ENCODE results near the gene MACROD2. TPM values are rescaled to one million over a fixed set of nuclear protein-coding genes. Genes with fewer than 3 reads are reported as not detected.

The MACROD2 gene
- total and polyA plus RNA-seq, 2 of the 4 experiments (the other 2 are of a cell fraction): not detected

DNA sequence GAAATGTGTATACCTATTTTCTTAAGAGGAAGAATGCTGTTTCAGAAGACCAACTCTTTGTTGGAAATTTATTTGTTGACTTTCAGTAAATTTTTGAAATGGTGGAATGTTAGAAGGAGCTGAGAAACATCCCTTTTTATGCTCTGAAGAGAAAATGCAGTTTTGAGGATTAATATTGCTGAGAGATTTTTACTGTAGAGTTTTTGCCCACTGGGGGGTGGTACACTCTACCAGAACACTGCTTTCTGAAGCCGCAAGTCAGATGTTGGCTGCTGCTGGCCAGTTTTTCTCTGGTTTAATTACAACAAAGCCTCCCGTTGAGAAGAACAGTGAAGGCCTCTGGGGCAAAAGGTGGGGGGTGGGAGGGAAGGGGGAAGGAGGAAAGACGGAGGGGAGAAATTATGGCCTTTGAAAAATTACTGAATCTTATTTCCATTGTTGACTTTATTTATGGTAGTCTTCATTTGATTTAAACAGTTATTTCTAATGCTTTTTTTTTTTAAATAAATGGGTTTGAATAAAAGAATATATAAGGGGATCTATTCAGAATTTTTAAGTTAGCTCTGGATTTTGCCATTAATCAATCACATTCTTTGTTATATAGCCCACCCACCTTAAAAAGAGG, 339.1 kb downstream of the MACROD2 start:
- Histone ChIP-seq H3K4me3 (ENCODE audit: insufficient read depth, low read depth, low read length) (no peak overlapping the region), H3K18ac (ENCODE audit: low read depth, low read length) (no peak overlapping the region), H4K91ac (ENCODE audit: insufficient read depth, low read depth, low read length) (no peak overlapping the region), H3K4ac (ENCODE audit: low read depth, low read length) (no peak overlapping the region), H4K20me1 (ENCODE audit: insufficient read depth, low read length) (no peaks in the 10 kb centered on the region), H3K36me3 (ENCODE audit: control insufficient read depth, insufficient read depth, low read length) (no peaks in the 10 kb centered on the region), H3K23ac (ENCODE audit: low read depth, low read length) (no peak overlapping the region), H2AK5ac (ENCODE audit: low read depth, low read length) (no peak overlapping the region), H3K27ac (ENCODE audit: insufficient read depth, low read length) (no peak overlapping the region), H4K5ac (ENCODE audit: low read depth, low read length) (no peak overlapping the region), H3K9me3 (ENCODE audit: control insufficient read depth, insufficient read depth, low read length) (no peaks in the 10 kb centered on the region), H2BK15ac (ENCODE audit: low read depth, low read length) (no peak overlapping the region), H3K79me1 (ENCODE audit: low read depth in 1 of 2, low read length in 2 of 2) (no peaks in the 10 kb centered on the region), H3K9ac (ENCODE audit: low read depth, low read length) (no peak overlapping the region), H4K8ac (ENCODE audit: low read depth in 2 of 2, low read length in 2 of 2) (no peak overlapping the region), H3K4me1 (ENCODE audit: control insufficient read depth, insufficient read depth, low read length) (no peaks in the 10 kb centered on the region; the same call in 1 of the 2 replicates), H3K27me3 (ENCODE audit: control insufficient read depth, insufficient read depth, low read length) (no peaks in the 10 kb centered on the region), H2BK5ac (ENCODE audit: low read depth, low read length, poor library complexity, severe bottlenecking) (no peak overlapping the region), H2AFZ (replicated peaks; ENCODE audit: low read length, poor library complexity) (no peak overlapping the region), H3K4me2 (ENCODE audit: low read depth, low read length) (no peak overlapping the region), H3K14ac (replicated peaks; ENCODE audit: low read depth, low read length) (no peak overlapping the region), H2BK20ac (ENCODE audit: low read depth, low read length) (no peak overlapping the region), H3K56ac (ENCODE audit: extremely low read depth, insufficient read depth, low read length) (no peak overlapping the region), H3K9me1 (ENCODE audit: insufficient read depth, low read length) (no peaks in the 10 kb centered on the region), H2AK9ac (replicated peaks; ENCODE audit: low read depth, low read length, poor library complexity) (no peak overlapping the region), H2BK120ac (ENCODE audit: low read depth, low read length) (no peak overlapping the region)
- BruUV-seq (replicated peaks): no TSS peak
- ChIA-PET CTCF (no interaction called here), POLR2A (ENCODE audit: unreplicated experiment) (no interaction called here)
- in situ Hi-C loops (cut with MboI; ENCODE audit: low sequenced_read_pairs): no loop called here
- peak; percentile 27 for ATAC-seq (ENCODE audit: low read depth)
- peak; percentile 29; the same call in 1 of the 2 replicates for TF ChIP-seq SMC3 (IDR thresholded peaks at IDR 0.05; ENCODE audit: low read depth, low read length)
- no peak for TF ChIP-seq ELK1 (IDR thresholded peaks at IDR 0.05; ENCODE audit: borderline replicate concordance, low read depth, low read length)
- TF ChIP-seq MAFK (IDR thresholded peaks at IDR 0.05; ENCODE audit: low read depth, low read length): no peak
- no peak for TF ChIP-seq CHD1 (IDR thresholded peaks at IDR 0.05; ENCODE audit: low read depth, low read length)
- TF ChIP-seq RAD21 (IDR thresholded peaks at IDR 0.05; ENCODE audit: low read length): peak; percentile 55
- TF ChIP-seq NFE2L2 (IDR thresholded peaks at IDR 0.05; ENCODE audit: low read depth, low read length): no peak
- peak; percentile 44 for TF ChIP-seq CTCF (conservative IDR thresholded peaks at IDR 0.05; ENCODE audit: low read depth, low read length)
- DNase-seq: peak; percentile 45
- WGBS, 2 experiments (ENCODE audit: extremely low coverage in 2 of 2, insufficient read length in 1 of 2): no CpG with 5 or more reads among the region's 3 CpGs
- intact Hi-C loops (cut with micrococcal nuclease): loop anchor here (10.0 kb wide), 1 partner anchor 1320 kb away; no protein-coding TSS in a partner anchor
- dilution Hi-C loops (cut with HindIII; ENCODE audit: low sequenced_read_pairs, unreplicated experiment): no loop called here

All from IMR-90 (cell line).